HCT116 (cell line): ENCODE results near the gene AP5Z1. TPM values are rescaled to one million over a fixed set of nuclear protein-coding genes. Genes with fewer than 3 reads are reported as not detected.

ENCODE experiments used
- ATAC-seq: fragments of 200-7000 bp; cut with Tn5 transposase; 2 replicates; pipeline ENCODE4 v1.9.1; 2020; ENCODE audit warnings: mild to moderate bottlenecking, moderate library complexity
- BruUV-seq: library from RNA; stranded (reverse); fragments of 400-500 nt; replicated peaks from 2 replicates; lab custom pipeline; 2021; lab: Mats Ljungman, UMichigan
- CTCF ChIA-PET: fragments of 300-600 bp; sonication (Branson Sonifier 250); formaldehyde crosslinking; loops from one replicate; lab custom pipeline; 2021; ENCODE audit warnings: antibody characterized with exemption; lab: Charles Lee
- POLR2A ChIA-PET: fragments of 300-600, 350-600 bp; sonication (Branson Sonifier 250); formaldehyde crosslinking; loops from one replicate; lab custom pipeline; 2021; ENCODE audit warnings: antibody characterized with exemption; lab: Charles Lee
- RAD21 ChIA-PET, 2 experiments: fragments of 300-600 bp; sonication (Branson Sonifier 250); formaldehyde crosslinking; loops; one replicate each; lab custom pipeline; 2023; ENCODE audit warnings: low total read pairs in 2 of 2; ENCODE audit not compliant: uncharacterized antibody in 2 of 2, unreplicated experiment in 2 of 2, low non-redundant PET in 1 of 2; lab: Charles Lee
- DNase-seq: peaks from one replicate; pipeline ENCODE4 v3.0.0-alpha.2; 2010; ENCODE audit warnings: low read depth, low spot score
- H2AFZ ChIP-seq: fragments of 200-600 bp; shearing (Covaris generic), sonication (generic); 2 replicates; pipeline ENCODE4 v1.6.1; 2017; ENCODE audit warnings: low read depth, mixed run types, mixed read lengths, antibody characterized with exemption, low read length; ENCODE audit not compliant: poor library complexity, severe bottlenecking
- H3K27ac ChIP-seq: 2 replicates; pipeline ENCODE4 v1.5.1; 2012; ENCODE audit warnings: low read depth, low read length
- H3K27me3 ChIP-seq: fragments of 200-600 bp; sonication (generic); 2 replicates; pipeline ENCODE4 v1.6.1; 2016; ENCODE audit warnings: mixed run types, low read length, mixed read lengths; ENCODE audit not compliant: insufficient read depth
- H3K36me3 ChIP-seq, 2 experiments: fragments of 200-500 bp in 1 of 2; fragments of 200-600 bp in 1 of 2; sonication (Bioruptor generic) in 1 of 2; sonication (generic) in 1 of 2; 2 replicates each; pipeline versions ENCODE4 v1.5.1 to v1.6.1; 2014 to 2016; ENCODE audit warnings: low read length in 2 of 2, inconsistent platforms in 1 of 2, mixed read lengths in 1 of 2, mixed run types in 1 of 2; ENCODE audit not compliant: insufficient read depth in 2 of 2, control insufficient read depth in 1 of 2
- H3K4me1 ChIP-seq, 2 experiments: fragments of 200-600 bp in 1 of 2; sonication (generic) in 1 of 2; 2 replicates each; pipeline versions ENCODE4 v1.5.1 to v1.6.1; 2012 to 2017; ENCODE audit warnings: low read length in 2 of 2, inconsistent platforms in 1 of 2, mild to moderate bottlenecking in 1 of 2, mixed read lengths in 1 of 2, mixed run types in 1 of 2, moderate library complexity in 1 of 2; ENCODE audit not compliant: insufficient read depth in 2 of 2, control insufficient read depth in 1 of 2
- H3K4me2 ChIP-seq: fragments of 200-600 bp; sonication (generic); 2 replicates; pipeline ENCODE4 v1.6.1; 2017; ENCODE audit warnings: mixed run types, low read length, mixed read lengths
- H3K4me3 ChIP-seq, 2 experiments: fragments of 200-600 bp in 1 of 2; sonication (generic) in 1 of 2; replicated peaks in 1 of 2; 2 replicates each; pipeline ENCODE4 v1.5.1; 2011 to 2016; ENCODE audit warnings: low read length in 2 of 2, control low read depth in 1 of 2, low read depth in 1 of 2, mild to moderate bottlenecking in 1 of 2, mixed read lengths in 1 of 2, mixed run types in 1 of 2
- H3K79me2 ChIP-seq: fragments of 200-600 bp; sonication (generic); 2 replicates; pipeline ENCODE4 v1.6.1; 2017; ENCODE audit warnings: mild to moderate bottlenecking, mixed run types, low read length, moderate library complexity, mixed read lengths; ENCODE audit not compliant: insufficient read depth
- H3K9ac ChIP-seq: fragments of 200-600 bp; sonication (generic); 2 replicates; pipeline ENCODE4 v1.6.1; 2016; ENCODE audit warnings: low read length, mixed read lengths
- H3K9me2 ChIP-seq: fragments of 200-600 bp; sonication (generic), shearing (Covaris generic); 2 replicates; pipeline ENCODE4 v1.6.1; 2017; ENCODE audit warnings: mixed run types, mild to moderate bottlenecking, moderate library complexity; ENCODE audit not compliant: insufficient read depth
- H3K9me3 ChIP-seq, 2 experiments: fragments of 200-500 bp in 1 of 2; fragments of 200-600 bp in 1 of 2; sonication (Bioruptor generic) in 1 of 2; sonication (generic) in 1 of 2; 2 replicates each; pipeline ENCODE4 v1.6.1; 2014 to 2017; ENCODE audit warnings: low read length in 2 of 2, mixed read lengths in 2 of 2, inconsistent platforms in 1 of 2, low read depth in 1 of 2, mild to moderate bottlenecking in 1 of 2, mixed run types in 1 of 2, moderate library complexity in 1 of 2; ENCODE audit not compliant: control insufficient read depth in 1 of 2, insufficient read depth in 1 of 2
- H4K20me1 ChIP-seq: fragments of 200-600 bp; sonication (generic), shearing (Covaris generic); 2 replicates; pipeline ENCODE4 v1.6.1; 2017; ENCODE audit warnings: mixed run types, mild to moderate bottlenecking, moderate library complexity; ENCODE audit not compliant: insufficient read depth
- ATF3 ChIP-seq: IDR thresholded peaks from 2 replicates; pipeline ENCODE4 v1.6.1; 2012
- CBX3 ChIP-seq: IDR thresholded peaks from 2 replicates; pipeline ENCODE4 v1.6.1; 2012; ENCODE audit warnings: low read depth
- CEBPB ChIP-seq: IDR thresholded peaks from 2 replicates; pipeline ENCODE4 v1.6.1; 2012; ENCODE audit warnings: low read depth
- CTCF ChIP-seq, 3 experiments: fragments of 200-600 bp in 1 of 3; sonication (generic) in 1 of 3; IDR thresholded peaks in 2 of 3; conservative IDR thresholded peaks in 1 of 3; 2 replicates each; pipeline ENCODE4 v1.5.1; 2012 to 2017; ENCODE audit warnings: low read depth in 2 of 3, low read length in 2 of 3, antibody characterized with exemption in 1 of 3, borderline replicate concordance in 1 of 3, control low read depth in 1 of 3, mild to moderate bottlenecking in 1 of 3, mixed read lengths in 1 of 3, mixed run types in 1 of 3, moderate library complexity in 1 of 3; ENCODE audit not compliant: insufficient read depth in 1 of 3
- EGR1 ChIP-seq: IDR thresholded peaks from 2 replicates; pipeline ENCODE4 v1.6.1; 2012; ENCODE audit warnings: low read depth
- ELF1 ChIP-seq: IDR thresholded peaks from 2 replicates; pipeline ENCODE4 v1.6.1; 2012; ENCODE audit warnings: low read depth, borderline replicate concordance
- EZH2phosphoT487 ChIP-seq: fragments of 200-600 bp; IDR thresholded peaks from 2 replicates; pipeline ENCODE4 v1.6.1; 2018; ENCODE audit warnings: antibody characterized with exemption, borderline replicate concordance
- FOSL1 ChIP-seq: IDR thresholded peaks from 2 replicates; pipeline ENCODE4 v1.6.1; 2012; ENCODE audit warnings: low read depth
- JUND ChIP-seq: IDR thresholded peaks from 2 replicates; pipeline ENCODE4 v1.6.1; 2012
- MAX ChIP-seq: IDR thresholded peaks from 2 replicates; pipeline ENCODE4 v1.6.1; 2012
- POLR2AphosphoS5 ChIP-seq: IDR thresholded peaks from 2 replicates; pipeline ENCODE4 v1.6.1; 2011; ENCODE audit warnings: mild to moderate bottlenecking, low read depth, low read length, moderate library complexity
- SIN3A ChIP-seq: IDR thresholded peaks from 2 replicates; pipeline ENCODE4 v1.6.1; 2012; ENCODE audit warnings: low read depth
- TCF7L2 ChIP-seq: IDR thresholded peaks from 2 replicates; pipeline ENCODE4 v1.7.0; 2011; ENCODE audit warnings: borderline replicate concordance, inconsistent platforms; ENCODE audit not compliant: insufficient read depth, insufficient read length; ENCODE audit errors: extremely low read depth
- ZFX ChIP-seq: fragments of 450-650 bp; IDR thresholded peaks from 2 replicates; pipeline ENCODE4 v1.6.1; 2017
- intact Hi-C: fragments of 100-400 bp; cut with micrococcal nuclease; formaldehyde crosslinking; loops from 2 replicates; pipeline ENCODE4 v1.10.0; 2022
- total RNA-seq: library from RNA; stranded (reverse); gene quantifications from one replicate; pipeline ENCODE4 v1.2.1, GENCODE V29; 2021; ENCODE audit not compliant: unreplicated experiment

AP5Z1 gene
- total RNA-seq, 1 experiment from 2014 or later: 23.2 TPM

GRCh38 chr7:4817178-4817901 is 41.9 kb downstream of the AP5Z1 start:
- no TSS peak for BruUV-seq
- ChIA-PET RAD21 (no interaction called here), POLR2A (no interaction called here), CTCF (no interaction called here)
- ATAC-seq (no peak), DNase-seq (no peak)
- Histone ChIP-seq H3K27ac (no peak overlapping the region), H3K4me2 (no peak overlapping the region), H4K20me1 (no peaks in the 10 kb centered on the region), H3K9me3 (no peaks in the 10 kb centered on the region), H3K27me3 (no peaks in the 10 kb centered on the region), H3K4me3 (no peak overlapping the region), H2AFZ (no peak overlapping the region), H3K9me2 (no peaks in the 10 kb centered on the region), H3K9ac (no peak overlapping the region), H3K36me3 (no peaks in the 10 kb centered on the region), H3K79me2 (no peaks in the 10 kb centered on the region), H3K4me1 (no peaks in the 10 kb centered on the region)
- intact Hi-C loops: no loop called here
- no peak for TF ChIP-seq MAX
- TF ChIP-seq CTCF (IDR thresholded peaks at IDR 0.05 in 2 of 3, conservative IDR thresholded peaks at IDR 0.05 in 1 of 3; ENCODE audit: borderline replicate concordance in 1 of 3, insufficient read depth in 1 of 3, low read depth in 2 of 3, low read length in 2 of 3): no peak
- TF ChIP-seq ELF1: no peak
- TF ChIP-seq EGR1: no peak
- no peak for TF ChIP-seq CBX3
- no peak for TF ChIP-seq EZH2phosphoT487
- no peak for TF ChIP-seq FOSL1
- TF ChIP-seq ZFX: no peak
- TF ChIP-seq CEBPB: no peak
- TF ChIP-seq POLR2AphosphoS5: no peak
- TF ChIP-seq JUND: no peak
- TF ChIP-seq ATF3: no peak
- TF ChIP-seq SIN3A: no peak
- no peak for TF ChIP-seq TCF7L2
